Natural killer cell (primary cell): ENCODE data around the gene P2RY13. TPM values are rescaled to one million over a fixed set of nuclear protein-coding genes. Genes with fewer than 3 reads are reported as not detected.

Experiments
- ATAC-seq, 3 donors: fragments of 150-1000 bp in 2 of 3; fragments of 200-7000 bp in 1 of 3; cut with Tn5 transposase; 1 replicate in 1 of 3; 2 replicates in 2 of 3; pipeline ENCODE4 v1.10.0; 2021; ENCODE audit warnings: mild to moderate bottlenecking in 2 of 3, moderate library complexity in 2 of 3
- DNase-seq, 2 donors: peaks; one replicate each; pipeline versions ENCODE4 v3.0.0 to v3.0.0-alpha.2; 2013 to 2021; ENCODE audit warnings: mixed read lengths in 1 of 2
- H3K27ac ChIP-seq: one replicate; pipeline ENCODE4 v1.5.1; 2013; ENCODE audit warnings: mild to moderate bottlenecking, low read length
- H3K27me3 ChIP-seq: one replicate; pipeline ENCODE4 v1.6.1; 2013; ENCODE audit warnings: low read length; ENCODE audit not compliant: control insufficient read depth, insufficient read depth
- H3K36me3 ChIP-seq: one replicate; pipeline ENCODE4 v1.6.1; 2013; ENCODE audit warnings: low read length; ENCODE audit not compliant: control insufficient read depth, insufficient read depth
- H3K4me1 ChIP-seq: one replicate; pipeline ENCODE4 v1.6.1; 2013; ENCODE audit warnings: low read length; ENCODE audit not compliant: control insufficient read depth, insufficient read depth
- H3K4me3 ChIP-seq: one replicate; pipeline ENCODE4 v1.5.1; 2013; ENCODE audit warnings: low read length
- H3K9me3 ChIP-seq: one replicate; pipeline ENCODE4 v1.6.1; 2013; ENCODE audit warnings: low read length; ENCODE audit not compliant: control insufficient read depth, insufficient read depth
- H3K27ac Mint-ChIP-seq, 2 donors: one replicate each; pipeline ENCODE4 v1.8.0; 2022; ENCODE audit warnings: mild to moderate bottlenecking in 2 of 2, mixed read lengths in 2 of 2, moderate library complexity in 1 of 2
- H3K27me3 Mint-ChIP-seq, 2 donors: one replicate each; pipeline ENCODE4 v1.8.0; 2022; ENCODE audit warnings: low read depth in 2 of 2, mixed read lengths in 2 of 2
- H3K36me3 Mint-ChIP-seq: one replicate; pipeline ENCODE4 v1.8.0; 2022; ENCODE audit warnings: mixed read lengths
- H3K4me1 Mint-ChIP-seq, 2 donors: one replicate each; pipeline ENCODE4 v1.8.0; 2022; ENCODE audit warnings: mixed read lengths in 2 of 2
- H3K4me3 Mint-ChIP-seq: one replicate; pipeline ENCODE4 v1.8.0; 2022; ENCODE audit warnings: mild to moderate bottlenecking, moderate library complexity, mixed read lengths
- H3K9me3 Mint-ChIP-seq, 2 donors: one replicate each; pipeline ENCODE4 v1.8.0; 2022; ENCODE audit warnings: mixed read lengths in 2 of 2
- CTCF ChIP-seq: fragments of 200-600 bp; IDR thresholded peaks from one replicate; pipeline ENCODE4 v1.8.0; 2022; ENCODE audit warnings: antibody characterized with exemption
- WGBS: methylation state at CpG from one replicate; pipeline ENCODE4 v1.1.7; 2013; ENCODE audit warnings: missing lambda C conversion rate; ENCODE audit not compliant: insufficient coverage; 5-methylcytosine and 5-hydroxymethylcytosine counted together
- intact Hi-C: fragments of 100-400 bp; cut with micrococcal nuclease; formaldehyde crosslinking; loops from one replicate; pipeline ENCODE4 v1.14.2; 2022
- total RNA-seq, 4 donors: library from RNA; stranded (reverse); fragments of 120-200 nt in 1 of 4; gene quantifications; one replicate each; pipeline versions ENCODE4 v1.2.3 to v1.2.4, GENCODE V29; 2013 to 2022

Gene P2RY13
- total RNA-seq, 3 donors from 2014 or later (not counting 1 experiment from before 2014, with no cell fraction given): 0.59 to 6.5 (median 0.88) TPM

- Histone ChIP-seq H3K4me1 (no peaks in the 10 kb centered on the region), H3K36me3 (no peaks in the 10 kb centered on the region), H3K27ac (no peak overlapping the region), H3K27me3 (peaks cover 2% of the 10 kb centered on the region), H3K9me3 (no peaks in the 10 kb centered on the region), H3K4me3 (no peak overlapping the region)
- Mint-ChIP-seq H3K9me3 (no peaks in the 10 kb centered on the region), H3K27ac (no peak overlapping the region), H3K4me3 (no peak overlapping the region), H3K4me1 (peaks cover 4 to 8% of the 10 kb centered on the region in 2 donors), H3K27me3 (peaks cover 0 to 3% of the 10 kb centered on the region in 2 donors), H3K36me3 (no peaks in the 10 kb centered on the region)
- intact Hi-C loops: no loop called here
- no peak for DNase-seq
- no peak for ATAC-seq
- TF ChIP-seq CTCF: no peak
- WGBS: no CpG with 5 or more reads among the region's 1 CpG
These were observed 7.8 kb downstream of the P2RY13 start for GRCh38 chr3:151321526-151321925.

GRCh38 chr3:151320131-151320530, 9.2 kb downstream of the P2RY13 start:
- Mint-ChIP-seq H3K4me1 (peaks cover 4 to 8% of the 10 kb centered on the region in 2 donors), H3K9me3 (no peaks in the 10 kb centered on the region), H3K4me3 (no peak overlapping the region), H3K27me3 (peaks cover 0 to 3% of the 10 kb centered on the region in 2 donors), H3K36me3 (no peaks in the 10 kb centered on the region), H3K27ac (no peak overlapping the region)
- DNase-seq: no peak
- Histone ChIP-seq H3K27ac (no peak overlapping the region), H3K4me1 (no peaks in the 10 kb centered on the region), H3K9me3 (no peaks in the 10 kb centered on the region), H3K4me3 (no peak overlapping the region), H3K27me3 (no peaks in the 10 kb centered on the region), H3K36me3 (no peaks in the 10 kb centered on the region)
- TF ChIP-seq CTCF: no peak
- intact Hi-C loops: no loop called here
- WGBS: 88% methylated on average over 2 of the region's 2 CpGs
- ATAC-seq: no peak

DNA sequence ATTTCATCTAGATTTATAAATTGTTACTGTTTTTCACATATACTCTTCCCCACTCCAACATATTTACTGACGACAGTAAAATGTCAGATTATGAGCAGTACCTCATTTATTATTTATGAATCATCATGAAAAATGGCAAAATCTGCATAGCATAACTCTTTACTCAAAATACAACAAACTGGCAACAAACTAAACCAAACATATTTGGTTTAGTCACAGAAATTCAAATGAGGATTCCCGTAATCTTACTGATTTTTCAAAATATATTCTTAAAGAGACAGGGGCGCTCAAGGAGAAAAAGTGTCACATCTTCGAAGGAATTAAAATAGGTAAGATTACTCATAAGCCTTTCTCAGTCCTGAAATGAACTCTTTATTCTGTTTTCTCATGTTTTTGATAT, 9.7 kb downstream of the P2RY13 start:
- Mint-ChIP-seq H3K36me3 (no peaks in the 10 kb centered on the region), H3K4me3 (no peak overlapping the region), H3K27ac (no peak overlapping the region), H3K27me3 (peaks cover 0 to 3% of the 10 kb centered on the region in 2 donors), H3K9me3 (no peaks in the 10 kb centered on the region), H3K4me1 (peaks cover 4 to 7% of the 10 kb centered on the region in 2 donors)
- no peaks in the 10 kb centered on the region for H3K36me3 ChIP-seq
- H3K9me3 ChIP-seq: no peaks in the 10 kb centered on the region
- WGBS: 96% methylated on average over 3 of the region's 4 CpGs
- ATAC-seq (no peak), DNase-seq (no peak)
- H3K27ac ChIP-seq: no peak overlapping the region
- no peak overlapping the region for H3K4me3 ChIP-seq
- no peak for TF ChIP-seq CTCF
- no peaks in the 10 kb centered on the region for H3K4me1 ChIP-seq
- intact Hi-C loops: no loop called here
- no peaks in the 10 kb centered on the region for H3K27me3 ChIP-seq

GRCh38 chr3:151318991-151319390, 10.4 kb downstream of the P2RY13 start:
- Mint-ChIP-seq H3K27me3 (peaks cover 0 to 3% of the 10 kb centered on the region in 2 donors), H3K9me3 (no peaks in the 10 kb centered on the region), H3K36me3 (no peaks in the 10 kb centered on the region), H3K4me1 (peaks cover under 1% of the 10 kb centered on the region in 2 donors), H3K27ac (no peak overlapping the region), H3K4me3 (no peak overlapping the region)
- DNase-seq (no peak), ATAC-seq (no peak)
- H3K9me3 ChIP-seq: no peaks in the 10 kb centered on the region
- no peak overlapping the region for H3K4me3 ChIP-seq
- H3K36me3 ChIP-seq: no peaks in the 10 kb centered on the region
- no peaks in the 10 kb centered on the region for H3K4me1 ChIP-seq
- intact Hi-C loops: no loop called here
- 92% methylated on average over 7 of the region's 7 CpGs for WGBS
- no peak overlapping the region for H3K27ac ChIP-seq
- H3K27me3 ChIP-seq: no peaks in the 10 kb centered on the region
- TF ChIP-seq CTCF: no peak
